ENCODE measurements around the gene RFX1. TPM values are rescaled to one million over a fixed set of nuclear protein-coding genes. Genes with fewer than 3 reads are reported as not detected.

The RFX1 gene
- total and polyA plus RNA-seq, 2 of the 13 experiments (the other 11 are each of a cell fraction or from before 2014, with no cell fraction given) = 1.1 to 1.3 TPM

GRCh38 chr19:13952154-13952930 lies 53.8 kb downstream of the RFX1 start, which contains the start of gene DCAF15 (continued):
- TF ChIP-seq REPIN1 (CRISPR knock-in tag; IDR thresholded peaks at IDR 0.05; ENCODE audit: borderline replicate concordance, low read depth) (0 out of 2 replicates have a peak, but pooled peaks have one; percentile 57), SP4 (CRISPR knock-in tag; IDR thresholded peaks at IDR 0.05) (peak; percentile 97), ZNF792 (CRISPR knock-in tag; IDR thresholded peaks at IDR 0.05) (0 out of 2 replicates have a peak, but pooled peaks have one; percentile 41), TAF1 (CRISPR knock-in tag; IDR thresholded peaks at IDR 0.05) (peak; percentile 94), KLF12 (CRISPR knock-in tag; IDR thresholded peaks at IDR 0.05; ENCODE audit: borderline replicate concordance) (peak; percentile 34; the same call in 1 of the 2 replicates), HMGXB4 (CRISPR knock-in tag; IDR thresholded peaks at IDR 0.05; ENCODE audit: borderline replicate concordance in 1 of 2, low read depth in 1 of 2) (peak; percentile 36 to 48; a peak in 2 of 4 replicates), RELA (CRISPR knock-in tag; IDR thresholded peaks at IDR 0.05) (no peak), SIN3A (IDR thresholded peaks at IDR 0.05; ENCODE audit: borderline replicate concordance, low read depth, low read length) (peak; percentile 81; the same call in 1 of the 2 replicates), KDM5B (CRISPR knock-in tag; IDR thresholded peaks at IDR 0.05; ENCODE audit: borderline replicate concordance) (peak; percentile 48; the same call in 1 of the 2 replicates), ZNF20 (CRISPR knock-in tag; IDR thresholded peaks at IDR 0.05) (no peak), POLR2A (IDR thresholded peaks at IDR 0.05; ENCODE audit: insufficient read depth in 1 of 2, low read depth in 2 of 2, low read length in 2 of 2) (peak; percentile 58 to 64), KAT8 (CRISPR knock-in tag; IDR thresholded peaks at IDR 0.05) (peak; percentile 69), SMAD3 (CRISPR knock-in tag; IDR thresholded peaks at IDR 0.05) (peak; percentile 43; the same call in 1 of the 2 replicates), NFYC (CRISPR knock-in tag; IDR thresholded peaks at IDR 0.05) (peak; percentile 98), E2F5 (CRISPR knock-in tag; conservative IDR thresholded peaks at IDR 0.05) (peak; percentile 64), ZNF432 (CRISPR knock-in tag; IDR thresholded peaks at IDR 0.05; ENCODE audit: borderline replicate concordance) (no peak), ZNF687 (CRISPR knock-in tag; IDR thresholded peaks at IDR 0.05) (0 out of 2 replicates have a peak, but pooled peaks have one; percentile 33), FOXK1 (CRISPR knock-in tag; IDR thresholded peaks at IDR 0.05; ENCODE audit: borderline replicate concordance, low read depth) (peak; percentile 64; the same call in 1 of the 2 replicates), GABPB1 (CRISPR knock-in tag; IDR thresholded peaks at IDR 0.05) (peak; percentile 96), ZNF235 (CRISPR knock-in tag; IDR thresholded peaks at IDR 0.05; ENCODE audit: borderline replicate concordance) (peak; percentile 58), ZNF12 (CRISPR knock-in tag; IDR thresholded peaks at IDR 0.05) (no peak), ELF1 (CRISPR knock-in tag; IDR thresholded peaks at IDR 0.05) (peak; percentile 81)
